GM18511 (cell line): Measurements from ENCODE around the gene DYNC1I2.

ENCODE experiments used
- ATAC-seq: cut with Tn5 transposase; IDR thresholded peaks from one replicate; pipeline ENCODE4 v1.9.1; 2021; ENCODE audit warnings: mild to moderate bottlenecking, moderate library complexity; ENCODE audit not compliant: unreplicated experiment

Gene DYNC1I2

DNA sequence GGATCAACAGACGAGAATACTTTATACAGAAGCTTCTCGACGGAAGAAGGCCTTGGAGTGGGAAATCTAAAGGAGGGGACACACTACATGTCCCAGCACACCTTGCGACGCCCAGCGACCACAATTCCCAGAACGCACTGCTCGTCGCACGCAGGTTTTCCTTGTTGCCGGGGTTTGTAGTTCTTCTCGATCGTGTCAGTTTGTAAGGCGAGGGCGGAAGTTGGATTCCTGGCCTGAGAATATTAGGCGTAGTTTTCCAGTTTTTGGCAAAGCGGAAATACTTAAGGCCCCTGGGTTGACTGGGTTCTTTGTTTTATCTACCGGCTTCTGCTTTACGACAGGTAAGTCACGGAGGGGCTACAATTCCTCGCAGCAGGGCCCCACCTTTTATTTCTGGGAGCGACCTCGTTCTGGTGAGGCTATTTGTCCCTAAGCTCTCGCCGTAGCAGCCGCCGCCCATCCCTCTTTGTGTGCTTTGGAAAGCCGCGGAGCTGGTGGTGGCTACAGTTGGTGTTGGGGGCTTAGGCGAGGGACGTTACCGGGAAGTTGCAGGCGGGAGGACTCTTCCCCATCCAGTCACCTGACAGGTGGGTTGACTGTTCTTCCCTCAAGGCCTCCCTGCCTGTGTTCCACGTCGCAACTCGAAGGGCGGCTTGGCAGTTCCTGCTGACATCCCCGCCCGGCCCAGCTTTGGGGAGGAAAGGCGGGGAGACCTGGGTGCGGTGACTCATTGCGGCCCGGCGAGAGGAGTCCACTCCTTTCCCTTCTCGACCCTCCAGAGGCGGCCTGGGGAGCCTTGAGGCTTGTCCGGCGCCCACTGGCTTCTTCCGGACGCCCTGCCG, at the start of gene DYNC1I2:
Gene DYNC1I2 (plus strand): TSS at position 183 of the 842 bp plus-strand sequence. CDS start 2,687 bp downstream, outside the sequence.
- ATAC-seq = peak; percentile 94

DNA sequence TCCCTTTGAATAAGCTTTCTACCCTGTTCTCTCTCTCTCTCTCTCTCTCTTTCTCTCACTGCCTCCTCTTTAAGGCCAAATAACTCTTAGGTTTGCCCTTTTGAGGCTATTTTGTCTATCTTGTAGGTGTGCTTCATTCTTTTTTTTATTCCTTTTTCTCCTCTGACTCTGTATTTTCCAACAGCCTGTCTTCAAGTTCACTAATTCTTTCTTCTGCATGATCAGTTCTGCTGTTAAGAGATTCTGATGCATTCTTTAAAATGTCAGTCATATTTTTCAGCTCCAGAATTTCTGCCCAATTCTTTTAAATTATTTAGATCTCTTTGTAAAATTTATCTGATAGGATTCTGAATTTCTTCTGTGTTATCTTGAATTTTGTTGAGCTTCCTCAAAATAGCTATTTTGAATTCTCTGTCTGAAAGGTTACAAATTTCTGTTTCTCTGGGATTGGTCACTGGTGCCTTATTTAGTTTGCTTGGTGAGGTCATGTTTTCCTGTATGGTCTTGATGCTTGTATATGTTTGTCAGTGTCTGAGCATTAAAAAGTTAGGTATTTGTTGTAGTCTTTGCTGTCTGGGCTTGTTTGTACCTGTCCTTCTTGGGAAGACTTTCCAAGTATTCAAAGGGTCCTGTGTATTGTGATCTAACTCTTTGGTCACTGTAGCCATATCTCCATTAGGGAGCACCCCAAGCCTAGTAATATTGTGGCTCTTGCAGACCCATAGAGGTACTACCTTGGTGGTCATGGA, 35.4 kb upstream of the DYNC1I2 start:
- ATAC-seq = no peak

DNA sequence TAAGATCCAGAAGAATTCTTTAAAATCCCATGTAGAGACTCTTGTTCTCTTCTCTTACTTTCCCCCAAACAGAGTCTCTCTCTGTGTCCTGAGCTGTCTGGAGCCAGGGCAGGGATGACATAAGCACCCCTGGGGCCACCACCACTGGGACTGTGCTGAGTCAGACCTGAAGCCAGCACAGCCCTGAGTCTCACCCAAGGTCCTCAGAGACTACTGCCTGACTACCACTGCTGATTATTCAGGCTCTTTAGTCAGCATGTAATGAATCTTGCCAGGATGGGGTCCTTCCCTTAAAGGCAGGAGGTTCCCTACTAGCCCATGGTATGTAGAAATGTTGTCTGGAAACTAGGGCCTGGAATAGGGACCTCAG, 34.9 kb upstream of the DYNC1I2 start:
- no peak for ATAC-seq

DNA sequence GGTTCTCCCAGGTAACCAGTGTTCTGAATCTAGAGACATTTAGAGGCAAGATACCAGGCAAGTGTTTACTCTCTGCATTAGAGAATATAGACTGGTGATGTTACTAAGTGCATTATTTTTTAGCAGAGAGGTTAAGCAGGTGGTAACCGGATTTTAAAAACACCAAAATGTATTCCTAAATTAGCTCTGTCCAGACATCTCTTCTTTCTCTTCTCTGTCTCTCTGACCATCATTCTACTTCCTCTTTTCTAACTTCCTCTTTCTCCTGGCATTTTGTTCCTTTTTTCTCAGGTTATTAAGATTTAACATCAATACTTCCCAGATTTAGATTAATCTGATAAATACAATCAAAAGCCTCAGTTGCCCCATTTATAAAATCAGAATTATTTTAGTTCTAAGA, 31.7 kb upstream of the DYNC1I2 start:
- peak; percentile 46 for ATAC-seq

DNA sequence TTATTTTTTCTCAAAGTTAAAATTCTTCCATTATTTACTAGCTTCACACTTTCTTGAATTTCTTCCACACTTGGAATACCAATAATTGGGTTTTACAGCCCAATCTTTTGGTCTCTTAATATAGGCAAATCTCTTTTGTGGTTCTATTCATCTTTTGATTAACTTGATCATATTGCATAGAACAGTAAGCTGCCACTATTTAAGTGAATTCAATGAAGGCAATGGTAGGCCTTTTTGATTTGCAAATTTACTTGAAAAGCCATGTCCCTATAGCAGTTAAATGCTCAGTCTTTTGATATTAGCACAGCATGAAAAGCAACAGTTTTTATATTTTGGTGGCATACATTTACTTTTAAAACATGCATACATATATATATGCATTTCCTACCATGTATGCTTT, 20.2 kb upstream of the DYNC1I2 start:
- ATAC-seq = no peak

DNA sequence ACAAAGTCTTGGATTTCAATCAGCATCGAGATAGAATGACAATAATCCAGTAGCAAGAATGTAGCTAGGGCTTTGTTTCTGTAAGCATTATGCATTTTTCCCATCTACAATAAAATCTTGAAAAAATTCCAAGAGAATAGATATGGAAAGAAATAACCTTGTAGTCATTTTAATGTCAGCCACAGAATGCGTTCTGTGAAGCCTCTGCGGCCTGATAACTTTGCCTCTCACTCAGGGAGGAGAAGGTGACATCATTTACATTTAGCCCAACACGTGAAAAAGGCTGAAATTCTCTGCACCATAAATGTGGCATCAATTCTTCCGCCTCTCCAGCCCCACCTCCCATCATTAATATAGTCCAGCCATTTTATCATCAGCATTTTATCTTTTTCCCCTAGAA, 19.1 kb upstream of the DYNC1I2 start:
- no peak for ATAC-seq

DNA sequence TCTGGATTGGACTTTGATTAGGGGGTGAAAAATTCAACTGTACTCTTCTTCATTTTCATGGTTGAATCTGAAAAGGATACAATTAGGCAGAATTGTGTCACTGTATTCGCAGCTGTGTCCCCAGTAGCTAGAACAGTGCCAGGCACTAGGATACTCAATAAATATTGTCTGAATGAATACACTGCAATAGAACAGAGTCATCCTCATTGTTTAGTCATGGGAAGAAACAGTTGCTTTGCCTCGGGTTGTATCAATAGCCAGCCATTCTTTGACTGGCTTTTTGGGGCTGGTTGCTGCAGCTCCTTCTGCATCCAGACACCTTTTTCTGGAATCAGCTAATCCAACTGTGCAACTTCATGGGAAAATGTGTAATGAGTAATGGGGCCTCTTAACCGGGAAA, 18.1 kb upstream of the DYNC1I2 start:
- ATAC-seq = no peak

DNA sequence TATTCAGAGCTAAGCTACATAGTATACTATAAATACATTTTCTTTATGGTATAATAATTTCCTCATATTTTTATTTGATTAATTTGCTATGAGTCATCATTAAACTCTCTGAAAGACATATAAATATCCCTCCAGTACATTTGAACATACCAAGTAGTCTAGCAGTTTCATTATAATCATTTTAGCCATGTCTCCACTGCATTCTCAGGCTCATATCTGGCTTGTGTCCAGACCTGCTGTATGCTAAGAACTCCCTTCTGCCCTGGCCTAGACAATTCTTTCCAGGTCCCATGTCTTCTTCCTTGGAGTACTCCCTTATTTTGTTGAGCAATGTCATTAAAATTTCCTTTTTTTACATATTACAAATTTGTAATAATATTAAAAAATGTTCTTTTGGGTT, 16.6 kb upstream of the DYNC1I2 start:
- ATAC-seq = no peak

DNA sequence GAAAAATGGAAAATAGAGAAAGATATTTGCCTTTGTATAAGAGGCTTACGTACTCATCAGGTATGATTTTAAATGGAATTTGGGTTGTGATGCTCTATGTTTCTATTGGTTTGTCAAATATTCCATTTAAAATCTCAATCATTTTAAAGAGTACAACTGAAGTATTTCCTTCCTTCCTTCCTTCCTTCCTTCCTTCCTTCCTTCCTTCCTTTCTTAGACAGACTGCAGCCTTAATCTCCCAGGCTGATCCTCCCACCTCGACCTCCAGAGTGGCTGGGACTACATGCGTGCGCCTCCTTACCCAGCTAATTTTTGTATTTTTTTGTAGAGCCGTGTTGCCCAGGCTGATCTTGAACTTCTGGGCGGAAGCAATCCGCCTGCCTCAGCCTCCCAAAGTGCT, 15.4 kb upstream of the DYNC1I2 start:
- ATAC-seq = no peak

DNA sequence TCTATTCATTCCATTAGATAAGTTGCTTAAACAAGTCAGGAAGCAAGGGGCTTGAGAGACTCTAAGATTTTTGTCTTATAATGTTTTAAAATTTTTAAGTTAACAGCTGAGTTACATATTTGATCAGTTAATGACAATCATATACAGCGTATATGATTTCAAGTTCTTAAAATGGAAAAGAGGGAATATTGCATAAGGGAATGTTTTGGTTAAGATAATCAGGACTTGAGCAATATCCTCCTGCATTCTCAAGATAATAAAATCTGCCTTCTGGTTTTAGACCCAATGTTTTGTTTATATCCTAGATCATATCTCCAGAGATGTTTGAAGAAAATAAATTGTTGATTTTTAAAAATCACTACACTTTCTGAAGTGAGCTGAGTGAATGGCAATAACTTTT, 13.4 kb upstream of the DYNC1I2 start:
- no peak for ATAC-seq

DNA sequence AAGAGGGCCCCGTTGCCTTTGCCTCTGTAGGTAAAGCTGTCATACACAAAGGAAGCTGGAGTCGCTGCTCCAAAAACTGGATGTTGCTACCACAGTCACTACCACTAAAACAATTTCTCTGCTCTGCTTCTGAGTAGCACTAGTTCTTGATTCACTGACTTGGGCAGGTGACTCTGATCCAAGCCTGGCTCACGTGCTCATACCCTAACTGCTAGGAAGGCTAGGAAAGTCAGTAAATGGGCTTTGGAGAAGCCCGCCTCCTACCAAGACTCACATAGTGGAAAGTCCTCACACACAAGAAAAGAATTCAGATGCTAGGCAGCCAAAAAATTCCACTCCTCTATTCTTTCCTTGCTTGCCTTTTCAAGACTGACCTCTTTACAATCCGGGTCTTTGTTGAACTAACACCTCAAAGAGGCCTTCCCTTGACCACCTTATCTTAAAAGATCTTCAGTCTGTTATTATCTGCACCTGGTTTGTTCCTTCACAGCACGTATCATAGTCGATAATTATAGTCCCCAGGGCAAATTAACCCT, 11.4 kb upstream of the DYNC1I2 start:
- ATAC-seq = no peak

DNA sequence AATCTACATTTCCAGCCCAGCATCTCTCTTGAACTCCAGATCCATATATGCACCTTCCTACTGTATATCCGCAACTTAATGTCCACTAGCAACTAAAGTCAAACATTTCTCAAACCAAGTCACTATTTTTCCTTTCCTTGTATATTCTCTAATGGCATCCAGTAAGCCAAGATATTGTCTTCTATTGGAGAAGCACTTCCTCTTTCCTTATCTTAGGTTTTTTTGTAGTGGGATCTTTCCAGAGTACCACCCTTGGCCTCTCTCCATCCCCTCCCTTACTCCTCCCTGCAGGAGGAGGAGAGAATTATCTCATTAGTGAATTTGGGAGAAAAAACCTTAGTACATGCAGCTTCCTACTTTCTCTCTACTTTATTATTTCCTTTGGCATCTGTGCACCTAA, 8.7 kb upstream of the DYNC1I2 start:
- ATAC-seq = no peak

DNA sequence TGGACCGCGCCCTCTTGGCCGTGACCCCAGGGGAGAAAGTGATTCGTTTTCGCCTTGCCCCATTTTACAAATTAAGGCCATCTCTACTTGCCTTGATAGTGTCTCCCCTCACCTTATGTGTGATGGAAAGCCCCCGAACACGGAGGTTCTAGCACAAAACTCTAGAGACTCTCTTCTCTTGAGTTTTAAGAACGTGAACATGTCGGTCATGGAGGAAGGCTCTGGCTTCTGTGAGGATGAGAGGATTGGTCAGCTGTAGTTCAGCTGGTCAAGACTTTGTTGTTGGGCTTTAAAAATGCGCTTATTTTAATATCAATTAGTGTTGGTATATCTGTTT, 828 bp downstream of the DYNC1I2 start:
- peak; percentile 11 for ATAC-seq

DNA sequence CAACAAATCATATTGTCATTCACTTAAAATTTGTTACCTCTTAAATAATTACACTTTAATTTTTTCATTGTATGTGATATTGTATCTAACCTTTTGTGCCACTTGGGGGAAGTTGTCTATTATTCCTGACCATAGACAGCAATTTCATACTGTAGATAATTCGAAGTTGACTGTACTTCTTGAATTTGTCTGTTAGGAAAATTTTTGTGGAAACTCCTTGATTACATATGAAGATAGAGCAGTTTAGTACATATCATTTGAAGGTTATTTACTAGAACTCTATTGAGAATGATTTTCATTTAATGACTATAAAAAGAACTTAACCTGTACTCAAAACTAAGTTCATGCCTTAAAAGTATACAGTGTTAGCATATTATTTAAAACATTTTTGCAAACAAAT, 5.1 kb downstream of the DYNC1I2 start:
- no peak for ATAC-seq

DNA sequence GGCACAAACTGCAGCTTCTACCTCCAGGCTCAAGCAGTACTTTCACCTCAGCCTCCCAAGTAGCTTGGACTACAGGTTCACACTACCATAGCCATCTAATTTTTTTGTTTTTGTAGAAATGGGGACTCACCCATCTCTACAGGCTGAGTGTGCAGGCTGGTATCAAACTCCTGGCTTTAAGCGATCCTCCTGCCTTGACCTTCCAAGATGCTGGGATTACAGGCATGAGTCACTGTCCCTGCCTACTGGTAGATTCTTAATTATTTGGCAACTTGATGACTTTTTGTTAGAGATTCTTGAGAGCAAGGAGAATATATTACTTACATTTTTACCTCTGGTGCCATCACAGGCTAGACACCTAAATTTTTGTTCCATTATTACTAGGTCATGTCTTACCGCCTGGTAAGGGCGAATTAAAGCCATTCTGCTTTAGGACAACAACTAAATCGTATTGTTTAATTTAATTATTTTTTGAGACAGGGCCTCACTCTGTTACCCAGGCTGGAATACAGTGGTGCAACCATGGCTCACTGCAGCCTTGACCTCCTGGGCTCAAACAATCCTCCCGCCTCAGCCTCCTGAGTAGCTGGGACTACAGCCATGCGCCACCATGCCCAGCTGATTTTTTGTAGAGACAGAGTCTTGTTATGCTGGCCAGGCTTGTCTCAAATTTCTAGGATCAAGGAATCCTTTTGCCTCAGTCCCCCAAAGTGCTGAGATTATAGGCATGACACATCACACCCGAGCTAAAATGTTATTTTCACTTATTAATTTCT, 15.7 kb downstream of the DYNC1I2 start:
- no peak for ATAC-seq

DNA sequence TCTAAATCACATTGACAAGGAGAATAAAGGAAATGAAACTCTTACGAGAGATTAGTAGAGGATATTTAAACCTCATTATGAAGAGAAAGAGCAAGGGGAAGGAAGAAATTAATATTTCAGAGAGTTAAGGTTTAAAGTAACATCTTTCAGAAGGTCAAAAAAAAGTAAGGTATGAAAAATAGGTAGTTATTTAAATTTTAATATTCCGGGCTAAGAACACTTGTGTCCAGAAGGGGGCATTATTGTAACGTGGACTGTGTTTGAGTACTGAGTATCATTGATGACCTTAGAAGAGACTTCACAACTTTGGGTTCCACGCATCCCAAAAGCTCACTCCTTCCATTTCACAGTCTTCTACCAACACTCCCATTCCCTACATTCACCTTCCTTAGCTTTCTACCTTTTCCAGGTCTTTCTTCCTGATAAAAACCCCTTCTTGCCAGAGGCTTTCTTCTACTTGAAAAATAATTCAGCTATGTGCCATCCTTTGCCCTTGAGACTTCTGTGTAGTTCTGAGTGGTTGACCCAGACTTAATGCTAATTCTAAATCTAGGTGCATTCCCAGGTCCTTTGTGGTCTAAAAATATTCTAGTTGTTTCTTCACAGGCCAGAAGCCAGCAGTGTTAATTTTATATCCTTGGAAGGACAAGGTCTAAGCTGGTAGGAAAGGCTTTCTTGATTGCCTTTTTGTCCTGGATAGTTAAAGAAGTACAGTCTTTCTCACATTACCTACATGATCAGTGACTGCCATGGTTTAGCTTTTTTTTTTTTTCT, 16.5 kb downstream of the DYNC1I2 start:
- no peak for ATAC-seq

DNA sequence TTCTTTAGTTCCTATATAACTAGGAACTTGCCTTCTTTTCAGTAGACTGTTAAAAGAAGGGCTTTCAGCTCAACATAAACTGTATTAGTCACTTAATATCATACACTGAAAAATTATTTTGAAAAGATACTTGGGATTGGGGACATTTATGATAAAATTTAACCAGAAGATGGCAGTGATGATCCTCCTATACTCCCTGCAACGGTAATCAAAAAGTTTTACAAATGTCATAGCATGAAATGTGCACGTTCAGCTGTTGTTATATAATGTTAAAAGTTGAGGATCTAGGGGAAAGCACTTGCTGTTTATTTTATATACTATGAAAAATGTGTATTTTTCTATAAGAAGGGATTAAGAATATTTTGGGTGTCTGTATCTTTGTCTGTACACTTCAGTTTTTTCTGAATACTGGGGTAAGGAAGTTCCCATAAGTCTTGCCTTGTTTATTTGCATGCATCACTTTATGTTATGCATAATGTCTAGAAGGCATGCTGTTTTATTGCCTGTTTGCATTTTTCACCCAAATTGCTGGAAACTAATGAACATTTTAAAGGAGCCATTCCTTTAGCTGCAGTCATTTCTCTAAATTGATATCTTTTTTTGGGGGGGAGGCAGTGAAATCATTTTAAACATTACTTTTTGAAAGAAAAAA, 19.0 kb downstream of the DYNC1I2 start:
- ATAC-seq = no peak

DNA sequence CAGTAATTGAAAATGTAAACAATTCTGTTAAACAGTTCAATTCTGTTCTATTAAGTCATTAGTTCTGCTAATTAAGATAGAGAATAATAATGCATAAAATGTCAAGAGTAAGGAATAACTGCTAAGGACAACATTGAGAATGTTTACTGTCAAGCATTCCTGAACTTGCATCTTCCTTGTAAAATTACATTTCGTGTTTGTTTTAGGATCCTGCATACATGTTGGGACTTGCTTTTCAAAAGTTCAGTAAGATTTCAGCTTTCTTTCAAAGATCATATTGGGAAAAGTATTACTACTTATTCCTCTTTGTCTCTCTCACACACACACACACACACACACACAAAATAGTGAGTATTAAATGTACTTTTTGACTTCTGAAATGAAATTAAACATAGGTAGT, 20.5 kb downstream of the DYNC1I2 start:
- ATAC-seq = no peak

DNA sequence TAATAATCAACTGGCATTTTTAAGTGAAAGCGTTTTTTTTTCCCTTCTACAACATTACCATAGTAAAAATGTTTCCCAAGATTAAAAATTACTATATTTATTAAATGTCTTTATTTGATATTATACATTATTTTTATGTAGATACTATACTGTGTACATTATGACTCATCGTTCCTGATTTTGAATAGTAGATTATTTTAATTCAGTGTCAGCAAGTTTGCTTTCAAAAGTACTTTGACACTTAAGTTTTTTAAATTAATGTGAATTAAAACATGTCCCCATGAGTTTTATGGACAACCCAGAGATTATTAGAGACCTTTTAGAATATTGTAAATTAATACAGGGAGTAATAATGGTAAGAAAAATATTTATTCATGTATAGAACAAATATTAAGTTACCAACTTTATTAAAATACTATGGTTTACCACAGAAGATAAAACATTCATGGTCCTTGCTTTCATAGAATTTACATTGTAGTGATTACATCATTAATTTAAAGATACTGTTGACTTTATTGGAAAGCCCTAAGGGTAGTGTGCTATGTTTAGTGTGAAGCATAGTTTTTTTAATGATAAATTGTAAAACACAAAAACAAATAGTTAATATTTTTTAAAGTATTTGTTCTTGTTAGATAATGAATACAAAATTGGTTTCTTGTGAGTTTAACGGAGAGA, 21.9 kb downstream of the DYNC1I2 start:
- ATAC-seq = no peak

DNA sequence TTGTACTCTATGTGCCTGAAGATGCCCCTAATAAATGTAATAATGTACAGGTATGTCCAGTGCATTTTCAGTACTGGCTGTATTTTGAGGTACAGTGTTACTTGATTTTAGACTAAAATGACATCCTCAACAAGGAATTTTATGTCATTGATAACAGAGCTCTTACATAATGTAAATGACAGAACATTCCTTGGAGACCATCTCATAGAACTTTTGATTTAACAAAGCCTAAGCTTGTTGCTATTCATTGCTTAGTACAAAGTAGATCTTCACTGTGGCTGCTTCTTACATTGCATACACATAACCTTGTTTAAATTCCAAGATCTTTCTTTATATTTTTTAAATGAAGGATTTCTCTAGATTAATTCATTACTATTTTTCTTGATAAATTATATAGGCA, 24.1 kb downstream of the DYNC1I2 start:
- no peak for ATAC-seq
